Liver (tissue), 9 donors: ENCODE data around the gene ZNF24. TPM values are rescaled to one million over a fixed set of nuclear protein-coding genes. Genes with fewer than 3 reads are reported as not detected.

ENCODE experiments used
- DNase-seq: peaks from one replicate; pipeline ENCODE4 v3.0.0-alpha.2; 2017; ENCODE audit warnings: low spot score
- H3K27ac ChIP-seq, 2 donors: one replicate each; pipeline ENCODE4 v1.7.0; 2013; ENCODE audit warnings: inconsistent platforms in 2 of 2, low read length in 2 of 2, control low read depth in 1 of 2, low read depth in 1 of 2, mild to moderate bottlenecking in 1 of 2
- H3K27me3 ChIP-seq, 4 donors: one replicate each; pipeline versions ENCODE4 v1.6.1 to v1.7.0; 2013; ENCODE audit warnings: low read length in 3 of 4, inconsistent platforms in 1 of 4, mild to moderate bottlenecking in 1 of 4, moderate library complexity in 1 of 4; ENCODE audit not compliant: control insufficient read depth in 4 of 4, insufficient read depth in 4 of 4
- H3K36me3 ChIP-seq, 4 donors: one replicate each; pipeline versions ENCODE4 v1.6.1 to v1.7.0; 2013; ENCODE audit warnings: low read length in 3 of 4, mild to moderate bottlenecking in 3 of 4, low read depth in 1 of 4, moderate library complexity in 1 of 4; ENCODE audit not compliant: control insufficient read depth in 4 of 4, insufficient read depth in 3 of 4
- H3K4me1 ChIP-seq, 4 donors: one replicate each; pipeline versions ENCODE4 v1.6.1 to v1.7.0; 2013; ENCODE audit warnings: low read length in 3 of 4, mild to moderate bottlenecking in 3 of 4, moderate library complexity in 1 of 4; ENCODE audit not compliant: control insufficient read depth in 4 of 4, insufficient read depth in 4 of 4
- H3K4me3 ChIP-seq, 3 donors: one replicate each; pipeline versions ENCODE4 v1.6.1 to v1.7.0; 2013; ENCODE audit warnings: low read length in 3 of 3, control low read depth in 1 of 3, low read depth in 1 of 3, mild to moderate bottlenecking in 1 of 3
- H3K9ac ChIP-seq, 2 donors: one replicate each; pipeline ENCODE4 v1.7.0; 2013; ENCODE audit warnings: low read length in 2 of 2, mild to moderate bottlenecking in 2 of 2, moderate library complexity in 2 of 2, control low read depth in 1 of 2, low read depth in 1 of 2
- H3K9me3 ChIP-seq, 4 donors: one replicate each; pipeline versions ENCODE4 v1.6.1 to v1.7.0; 2013; ENCODE audit warnings: low read length in 3 of 4; ENCODE audit not compliant: control insufficient read depth in 4 of 4
- FOXA1 ChIP-seq: IDR thresholded peaks from 2 replicates; pipeline ENCODE4 v1.6.1; 2016; ENCODE audit warnings: antibody characterized with exemption
- GABPA ChIP-seq, 2 donors: IDR thresholded peaks in 1 of 2; conservative IDR thresholded peaks in 1 of 2; 2 replicates each; pipeline ENCODE4 v1.6.1; 2016; ENCODE audit warnings: antibody characterized with exemption in 2 of 2, mild to moderate bottlenecking in 1 of 2, moderate library complexity in 1 of 2
- HNF4A ChIP-seq, 2 donors: conservative IDR thresholded peaks; 2 replicates each; pipeline ENCODE4 v1.6.1; 2016; ENCODE audit warnings: antibody characterized with exemption in 2 of 2, mild to moderate bottlenecking in 2 of 2
- HNF4G ChIP-seq: IDR thresholded peaks from 2 replicates; pipeline ENCODE4 v1.6.1; 2016; ENCODE audit warnings: antibody characterized with exemption
- JUND ChIP-seq, 2 donors: IDR thresholded peaks; 2 replicates each; pipeline ENCODE4 v1.6.1; 2016; ENCODE audit warnings: antibody characterized with exemption in 2 of 2
- MAX ChIP-seq: IDR thresholded peaks from 2 replicates; pipeline ENCODE4 v1.6.1; 2016; ENCODE audit warnings: antibody characterized with exemption
- RAD21 ChIP-seq, 2 donors: IDR thresholded peaks; 2 replicates each; pipeline ENCODE4 v1.6.1; 2016; ENCODE audit warnings: antibody characterized with exemption in 2 of 2, mild to moderate bottlenecking in 2 of 2
- REST ChIP-seq: IDR thresholded peaks from 2 replicates; pipeline ENCODE4 v1.6.1; 2016; ENCODE audit warnings: antibody characterized with exemption, mild to moderate bottlenecking
- TAF1 ChIP-seq: conservative IDR thresholded peaks from 2 replicates; pipeline ENCODE4 v1.6.1; 2016; ENCODE audit warnings: antibody characterized with exemption, mild to moderate bottlenecking
- YY1 ChIP-seq: IDR thresholded peaks from 2 replicates; pipeline ENCODE4 v1.6.1; 2016; ENCODE audit warnings: antibody characterized with exemption, mild to moderate bottlenecking
- ZBTB33 ChIP-seq: IDR thresholded peaks from 2 replicates; pipeline ENCODE4 v1.6.1; 2016; ENCODE audit warnings: antibody characterized with exemption
- WGBS: extraction: QIAGEN DNeasy Blood & Tissue Kit; methylation state at CpG from one replicate; pipeline ENCODE4 v1.1.7; 2013; 5-methylcytosine and 5-hydroxymethylcytosine counted together
- polyA plus RNA-seq, 2 donors: library from polyadenylated mRNA; stranded (reverse) in 1 of 2; unstranded in 1 of 2; fragments of 200-250 nt in 1 of 2; fragments of >200 nt in 1 of 2; fragmentation: Nextera tagmentation in 1 of 2; extraction: Ambion mirVana in 1 of 2; gene quantifications; one replicate each; pipeline versions ENCODE4 v1.2.1 to v1.2.3, GENCODE V29; 2013 to 2015
- total RNA-seq, 2 donors: library from RNA; depleted of rRNA; stranded (reverse); fragments of >200 nt; gene quantifications; one replicate each; pipeline ENCODE4 v1.2.3, GENCODE V29; 2014
- donor health status: healthy.
- donor health status: healthy.
- donor health status: healthy.
- donor health status: healthy.
- donor health status: healthy.

ZNF24 gene
- total and polyA plus RNA-seq, 4 donors = 9.1 to 30.3 (median 28.9) TPM

- H3K9ac ChIP-seq = no peak overlapping the region
- TF ChIP-seq GABPA (IDR thresholded peaks at IDR 0.05 in 1 of 2, conservative IDR thresholded peaks at IDR 0.05 in 1 of 2) (no peak), ZBTB33 (no peak), FOXA1 (no peak), RAD21 (IDR thresholded peaks at IDR 0.05) (no peak), YY1 (no peak), HNF4A (conservative IDR thresholded peaks at IDR 0.05) (no peak), REST (no peak)
- no peaks in the 10 kb centered on the region for H3K27me3 ChIP-seq
- H3K9me3 ChIP-seq = no peaks in the 10 kb centered on the region
- H3K27ac ChIP-seq = no peak overlapping the region
- no peak for DNase-seq
- H3K4me1 ChIP-seq = peaks cover 0 to 5% (median 3%) of the 10 kb centered on the region in 4 donors
- H3K36me3 ChIP-seq = peaks cover 0 to 8% (median 0%) of the 10 kb centered on the region in 4 donors
- H3K4me3 ChIP-seq = no peak overlapping the region
- WGBS = 92% methylated on average over 1 of the region's 1 CpG
These were observed 27.4 kb upstream of the ZNF24 start for GRCh38 chr18:35371412-35372195.

GRCh38 chr18:35369126-35369525, 24.9 kb upstream of the ZNF24 start:
- Histone ChIP-seq H3K4me1 (no peaks in the 10 kb centered on the region), H3K9ac (no peak overlapping the region), H3K9me3 (no peaks in the 10 kb centered on the region), H3K36me3 (peaks cover 0 to 8% (median 0%) of the 10 kb centered on the region in 4 donors), H3K27me3 (no peaks in the 10 kb centered on the region), H3K27ac (no peak overlapping the region), H3K4me3 (no peak overlapping the region)
- no peak for TF ChIP-seq HNF4G
- TF ChIP-seq FOXA1 = no peak
- TF ChIP-seq HNF4A (conservative IDR thresholded peaks at IDR 0.05) = no peak
- TF ChIP-seq ZBTB33 = no peak
- no peak for TF ChIP-seq JUND (IDR thresholded peaks at IDR 0.05)
- no peak for TF ChIP-seq MAX
- TF ChIP-seq TAF1 = no peak
- WGBS = 97% methylated on average over 6 of the region's 6 CpGs
- no peak for DNase-seq
